PC-3 (cell line): ENCODE results near the gene ERCC4. TPM values are rescaled to one million over a fixed set of nuclear protein-coding genes. Genes with fewer than 3 reads are reported as not detected.

Experiments
- ATAC-seq: fragments of 200-7000 bp; cut with Tn5 transposase; 2 replicates; pipeline ENCODE4 v1.9.1; 2020; ENCODE audit warnings: mild to moderate bottlenecking, moderate library complexity
- Bru-seq: library from RNA; stranded (reverse); fragments of 400-500 nt; gene quantifications from one replicate; lab custom pipeline; 2021; lab: Mats Ljungman, UMichigan
- BruChase-seq, 2 experiments: library from RNA; stranded (reverse); fragments of 400-500 nt; gene quantifications; one replicate each; lab custom pipeline; 2021; lab: Mats Ljungman, UMichigan
- BruUV-seq: library from RNA; stranded (reverse); fragments of 400-500 nt; replicated peaks from 2 replicates; lab custom pipeline; 2021; lab: Mats Ljungman, UMichigan
- CTCF ChIA-PET: fragments of 300-600 bp; sonication (Branson Sonifier 250); formaldehyde crosslinking; loops from one replicate; lab custom pipeline; 2022; ENCODE audit warnings: antibody characterized with exemption; lab: Charles Lee
- POLR2A ChIA-PET: fragments of 300-600 bp; sonication (Branson Sonifier 250); formaldehyde crosslinking; loops from one replicate; lab custom pipeline; 2022; ENCODE audit warnings: antibody characterized with exemption; ENCODE audit not compliant: unreplicated experiment; lab: Charles Lee
- DNase-seq: peaks from one replicate; pipeline ENCODE4 v3.0.0-alpha.2; 2015
- H2AFZ ChIP-seq: fragments of 300-600 bp; sonication (generic); 2 replicates; pipeline ENCODE4 v1.6.0; 2016; ENCODE audit warnings: antibody characterized with exemption, low read length
- H3F3A ChIP-seq: fragments of 300-600 bp; sonication (generic); one replicate; pipeline ENCODE4 v1.6.0; 2017; ENCODE audit warnings: antibody characterized with exemption, low read length, control low read depth, mild to moderate bottlenecking; ENCODE audit not compliant: unreplicated experiment
- H3K27ac ChIP-seq: fragments of 300-600 bp; sonication (generic); 2 replicates; pipeline ENCODE4 v1.5.1; 2016; ENCODE audit warnings: mild to moderate bottlenecking, low read length
- H3K27me3 ChIP-seq: fragments of 300-600 bp; sonication (generic); 2 replicates; pipeline ENCODE4 v1.6.1; 2016; ENCODE audit warnings: low read length, mixed read lengths
- H3K36me3 ChIP-seq: fragments of 300-600 bp; sonication (generic); 2 replicates; pipeline ENCODE4 v1.6.1; 2016; ENCODE audit warnings: low read depth, mixed run types, low read length, mixed read lengths
- H3K4me1 ChIP-seq: fragments of 300-600 bp; sonication (generic); 2 replicates; pipeline ENCODE4 v1.5.1; 2016; ENCODE audit warnings: low read length; ENCODE audit not compliant: insufficient read depth
- H3K4me2 ChIP-seq: fragments of 300-600 bp; sonication (generic); 2 replicates; pipeline ENCODE4 v1.6.0; 2016; ENCODE audit warnings: low read length
- H3K4me3 ChIP-seq: fragments of 300-600 bp; sonication (generic); 2 replicates; pipeline ENCODE4 v1.5.1; 2016; ENCODE audit warnings: mild to moderate bottlenecking, low read length, mixed read lengths
- H3K79me2 ChIP-seq: fragments of 300-600 bp; sonication (generic); 2 replicates; pipeline ENCODE4 v1.6.1; 2017; ENCODE audit warnings: low read length, mixed read lengths
- H3K9ac ChIP-seq: fragments of 300-600 bp; sonication (generic); 2 replicates; pipeline ENCODE4 v1.6.0; 2016; ENCODE audit warnings: mild to moderate bottlenecking, low read length
- H3K9me2 ChIP-seq: fragments of 300-600 bp; sonication (generic); replicated peaks from 2 replicates; pipeline ENCODE4 v1.6.1; 2016; ENCODE audit warnings: mixed run types, low read length, mixed read lengths
- H3K9me3 ChIP-seq: fragments of 300-600 bp; sonication (generic); 2 replicates; pipeline ENCODE4 v1.6.1; 2016; ENCODE audit warnings: low read length, mixed read lengths
- H4K20me1 ChIP-seq: fragments of 300-600 bp; sonication (generic); 2 replicates; pipeline ENCODE4 v1.6.1; 2016; ENCODE audit warnings: low read length, mixed read lengths
- EZH2 ChIP-seq: fragments of 300-600 bp; sonication (generic); IDR thresholded peaks from one replicate; pipeline ENCODE4 v1.6.1; 2017; ENCODE audit warnings: antibody characterized with exemption, mild to moderate bottlenecking, low read length; ENCODE audit not compliant: unreplicated experiment
- EZH2phosphoT487 ChIP-seq: fragments of 300-600 bp; sonication (generic); IDR thresholded peaks from 2 replicates; pipeline ENCODE4 v1.6.1; 2018; ENCODE audit warnings: mild to moderate bottlenecking, antibody characterized with exemption, low read length, borderline replicate concordance
- intact Hi-C: fragments of 100-400 bp; cut with micrococcal nuclease; formaldehyde crosslinking; loops from 2 replicates; pipeline ENCODE4 v1.9.0; 2023
- long read RNA-seq: library from polyadenylated mRNA; unstranded; transcript quantifications from one replicate; pipeline ENCODE4 v2.0.0, GENCODE V29; 2021; ENCODE audit not compliant: unreplicated experiment
- total RNA-seq: library from RNA; depleted of rRNA; stranded (reverse); fragments of >200 nt; gene quantifications from 2 replicates; pipeline ENCODE4 v1.2.3, GENCODE V29; 2014; rRNA removed
- TF ChIP-seq, protein P1 (sequence below): fragments of 300-600 bp; sonication (generic); conservative IDR thresholded peaks from 2 replicates; pipeline ENCODE4 v1.5.1; 2017; ENCODE audit warnings: antibody characterized with exemption, low read depth, mild to moderate bottlenecking, low read length

ERCC4 gene
- 3.2 and 4.9 TPM in 2 replicates for total RNA-seq
- percentile 60 among the genes with signal in this experiment for Bru-seq, nascent RNA
- BruChase-seq, experiment 1, labeled RNA remaining after a 6-hour chase = percentile 72 among the genes with signal in this experiment
- BruChase-seq, experiment 2, labeled RNA remaining after a 2-hour chase = percentile 72 among the genes with signal in this experiment
- long read RNA-seq, transcript ERCC4-207 (6 exons, 2,073 nt) = major isoform, 5 of 14 reads
- long read RNA-seq, partial matches to known transcripts = 5 of 14 reads
- long read RNA-seq, other reads (novel, unspliced or antisense) = 4 of 14 reads

DNA sequence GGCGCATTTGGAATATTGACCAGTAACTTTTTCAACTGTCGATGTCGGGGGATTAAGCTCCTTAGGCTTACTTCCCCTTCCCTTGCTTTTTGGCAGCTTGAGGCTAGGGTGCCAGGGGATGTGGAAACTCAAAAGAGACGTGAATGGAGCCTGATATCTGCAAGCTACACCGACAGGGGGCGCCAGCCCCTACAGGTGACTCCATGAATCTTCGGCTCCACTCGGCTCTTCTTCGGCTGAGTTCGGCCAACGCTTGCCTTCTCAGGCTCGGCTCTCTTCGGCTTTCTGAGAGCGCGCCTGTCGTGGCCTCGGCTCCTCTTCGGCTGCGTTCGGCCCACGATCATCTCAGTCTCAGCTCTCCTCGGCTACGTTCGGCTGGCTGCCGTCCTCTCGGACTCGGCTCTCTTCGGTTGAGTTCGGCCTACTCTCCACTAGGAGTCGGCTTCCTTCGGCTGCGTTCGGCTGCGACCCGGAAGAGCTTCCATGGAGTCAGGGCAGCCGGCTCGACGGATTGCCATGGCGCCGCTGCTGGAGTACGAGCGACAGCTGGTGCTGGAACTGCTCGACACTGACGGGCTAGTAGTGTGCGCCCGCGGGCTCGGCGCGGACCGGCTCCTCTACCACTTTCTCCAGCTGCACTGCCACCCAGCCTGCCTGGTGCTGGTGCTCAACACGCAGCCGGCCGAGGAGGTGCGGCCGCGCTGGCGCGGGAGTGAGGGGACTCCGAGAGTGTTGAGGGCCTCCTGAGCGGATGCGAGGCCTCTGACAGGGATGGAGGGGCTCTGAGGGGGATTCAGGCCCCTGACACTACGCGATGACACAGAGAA lies at the start of gene ERCC4:
ERCC4 (plus strand) TSS at position 472 of the 827 bp plus-strand sequence; CDS start at position 484, 12 bp downstream.
- H3K4me3 ChIP-seq = peak within 1 kb of the TSS; percentile 99
- POLR2A ChIA-PET = interaction anchor here (0.7 kb wide), 1 partner anchor 355 kb away, joined by 5 read pairs; no protein-coding TSS in a partner anchor
- H3K9ac ChIP-seq = peak within 1 kb of the TSS; percentile 99
- peaks cover 10% of the 10 kb centered on the region for H3K79me2 ChIP-seq
- peak within 1 kb of the TSS; percentile 97 for H2AFZ ChIP-seq
- no peaks in the 10 kb centered on the region for H3K9me2 ChIP-seq
- peaks cover 10% of the 10 kb centered on the region; the same call in 1 of the 2 replicates for H3K4me1 ChIP-seq
- CTCF ChIA-PET = interaction anchor here (0.5 to 1.2 kb wide), 8 partner anchors 15 to 744 kb away, joined by 3 to 11 read pairs (median 3); no protein-coding TSS in a partner anchor
- no TSS peak for BruUV-seq
- H3K27me3 ChIP-seq = no peaks in the 10 kb centered on the region
- no peak for TF ChIP-seq EZH2
- TF ChIP-seq, protein P1, sequence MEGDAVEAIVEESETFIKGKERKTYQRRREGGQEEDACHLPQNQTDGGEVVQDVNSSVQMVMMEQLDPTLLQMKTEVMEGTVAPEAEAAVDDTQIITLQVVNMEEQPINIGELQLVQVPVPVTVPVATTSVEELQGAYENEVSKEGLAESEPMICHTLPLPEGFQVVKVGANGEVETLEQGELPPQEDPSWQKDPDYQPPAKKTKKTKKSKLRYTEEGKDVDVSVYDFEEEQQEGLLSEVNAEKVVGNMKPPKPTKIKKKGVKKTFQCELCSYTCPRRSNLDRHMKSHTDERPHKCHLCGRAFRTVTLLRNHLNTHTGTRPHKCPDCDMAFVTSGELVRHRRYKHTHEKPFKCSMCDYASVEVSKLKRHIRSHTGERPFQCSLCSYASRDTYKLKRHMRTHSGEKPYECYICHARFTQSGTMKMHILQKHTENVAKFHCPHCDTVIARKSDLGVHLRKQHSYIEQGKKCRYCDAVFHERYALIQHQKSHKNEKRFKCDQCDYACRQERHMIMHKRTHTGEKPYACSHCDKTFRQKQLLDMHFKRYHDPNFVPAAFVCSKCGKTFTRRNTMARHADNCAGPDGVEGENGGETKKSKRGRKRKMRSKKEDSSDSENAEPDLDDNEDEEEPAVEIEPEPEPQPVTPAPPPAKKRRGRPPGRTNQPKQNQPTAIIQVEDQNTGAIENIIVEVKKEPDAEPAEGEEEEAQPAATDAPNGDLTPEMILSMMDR = peak; percentile 70
- no peak for TF ChIP-seq EZH2phosphoT487
- DNase-seq = peak; percentile 98
- H3K36me3 ChIP-seq = no peaks in the 10 kb centered on the region
- H3F3A ChIP-seq = no peaks in the 10 kb centered on the region
- H3K9me3 ChIP-seq = no peaks in the 10 kb centered on the region
- H3K27ac ChIP-seq = no peak within 1 kb of the TSS
- intact Hi-C loops = loop anchor here (2.0 to 10.0 kb wide), 6 partner anchors 53 to 327 kb away; partner anchors contain the start of gene MRTFB
- ATAC-seq = peak; percentile 99
- H3K4me2 ChIP-seq = peak within 1 kb of the TSS; percentile 97
- H4K20me1 ChIP-seq = no peaks in the 10 kb centered on the region

DNA sequence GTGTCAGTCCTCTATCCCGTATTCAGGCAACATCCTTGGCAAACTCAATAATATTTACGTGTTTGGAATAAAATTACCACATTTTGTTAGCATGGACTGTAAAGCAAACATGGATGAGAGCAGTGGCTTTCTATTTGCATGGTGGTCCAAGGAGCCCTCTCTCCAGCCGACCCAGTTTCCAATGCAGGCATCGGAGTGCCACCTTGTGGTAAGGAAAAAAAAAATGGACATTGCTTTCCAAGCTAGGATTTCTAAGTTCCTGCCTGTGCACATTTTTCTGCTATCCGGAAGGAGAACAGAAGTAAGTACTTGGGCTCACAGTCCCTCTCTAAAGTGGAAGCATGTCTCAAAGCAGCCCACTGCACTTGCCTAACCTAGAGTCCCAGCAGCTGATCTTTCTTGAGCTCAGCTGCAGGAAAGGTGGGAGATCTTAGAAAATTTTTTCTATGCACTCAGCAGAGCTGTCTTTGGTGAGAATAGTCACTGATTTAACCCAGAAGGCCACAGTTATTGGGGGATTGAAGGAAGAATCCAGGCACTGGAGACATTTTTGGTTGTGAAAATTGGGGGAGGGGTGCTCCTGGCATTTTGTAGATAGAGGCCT lies 46.0 kb upstream of the ERCC4 start:
- Histone ChIP-seq H3K27me3 (no peaks in the 10 kb centered on the region; the same call in 1 of the 2 replicates), H2AFZ (no peak overlapping the region), H3K79me2 (no peaks in the 10 kb centered on the region), H3K4me3 (no peak overlapping the region), H3K4me2 (no peak overlapping the region), H4K20me1 (no peaks in the 10 kb centered on the region), H3K36me3 (no peaks in the 10 kb centered on the region), H3K9me2 (no peaks in the 10 kb centered on the region), H3K9me3 (no peaks in the 10 kb centered on the region), H3K27ac (no peak overlapping the region), H3K4me1 (no peaks in the 10 kb centered on the region), H3K9ac (no peak overlapping the region), H3F3A (no peaks in the 10 kb centered on the region)
- intact Hi-C loops = no loop called here
- no peak for ATAC-seq
- CTCF ChIA-PET = no interaction called here
- POLR2A ChIA-PET = no interaction called here
- DNase-seq = peak; percentile 28
- BruUV-seq = no TSS peak
- TF ChIP-seq, protein P1 = peak; percentile 65
- TF ChIP-seq EZH2 = no peak
- no peak for TF ChIP-seq EZH2phosphoT487
